ENCODE data around the gene CLIC1. TPM values are rescaled to one million over a fixed set of nuclear protein-coding genes. Genes with fewer than 3 reads are reported as not detected.

Gene CLIC1
- total RNA-seq, 1 experiment from 2014 or later = 210 TPM

- no peak for DNase-seq
- Histone ChIP-seq H3K27me3 (no peaks in the 10 kb centered on the region), H3K27ac (no peak overlapping the region), H3K4me3 (no peak overlapping the region), H3K4me1 (0 out of 2 replicates have a peak, but pooled peaks cover 4% of the 10 kb centered on the region), H3K36me3 (no peaks in the 10 kb centered on the region), H3K9me3 (replicated peaks) (no peaks in the 10 kb centered on the region)
Measured at GRCh38 chr6:31723980-31724691, 12.2 kb downstream of the CLIC1 start.

- H3K4me3 ChIP-seq = no peak within 1 kb of the TSS
- no peak within 1 kb of the TSS for H3K27ac ChIP-seq
- no peaks in the 10 kb centered on the region for H3K9me3 ChIP-seq (replicated peaks)
- H3K36me3 ChIP-seq = no peaks in the 10 kb centered on the region
- H3K27me3 ChIP-seq = no peaks in the 10 kb centered on the region
- H3K4me1 ChIP-seq = no peaks in the 10 kb centered on the region
- peak; percentile 71 to 73 for DNase-seq
Measured at GRCh38 chr6:31723245-31723979, 12.9 kb downstream of the CLIC1 start, which contains the start of gene MPIG6B. Gene MPIG6B (plus strand): TSS chr6:31723373. CDS start chr6:31723384, 11 bp downstream.

- Histone ChIP-seq H3K27ac (no peak overlapping the region), H3K9me3 (replicated peaks) (no peaks in the 10 kb centered on the region), H3K4me3 (no peak overlapping the region), H3K36me3 (no peaks in the 10 kb centered on the region), H3K4me1 (no peaks in the 10 kb centered on the region), H3K27me3 (no peaks in the 10 kb centered on the region)
- DNase-seq = no peak
Measured at GRCh38 chr6:31722173-31722572, 14.2 kb downstream of the CLIC1 start.

DNA sequence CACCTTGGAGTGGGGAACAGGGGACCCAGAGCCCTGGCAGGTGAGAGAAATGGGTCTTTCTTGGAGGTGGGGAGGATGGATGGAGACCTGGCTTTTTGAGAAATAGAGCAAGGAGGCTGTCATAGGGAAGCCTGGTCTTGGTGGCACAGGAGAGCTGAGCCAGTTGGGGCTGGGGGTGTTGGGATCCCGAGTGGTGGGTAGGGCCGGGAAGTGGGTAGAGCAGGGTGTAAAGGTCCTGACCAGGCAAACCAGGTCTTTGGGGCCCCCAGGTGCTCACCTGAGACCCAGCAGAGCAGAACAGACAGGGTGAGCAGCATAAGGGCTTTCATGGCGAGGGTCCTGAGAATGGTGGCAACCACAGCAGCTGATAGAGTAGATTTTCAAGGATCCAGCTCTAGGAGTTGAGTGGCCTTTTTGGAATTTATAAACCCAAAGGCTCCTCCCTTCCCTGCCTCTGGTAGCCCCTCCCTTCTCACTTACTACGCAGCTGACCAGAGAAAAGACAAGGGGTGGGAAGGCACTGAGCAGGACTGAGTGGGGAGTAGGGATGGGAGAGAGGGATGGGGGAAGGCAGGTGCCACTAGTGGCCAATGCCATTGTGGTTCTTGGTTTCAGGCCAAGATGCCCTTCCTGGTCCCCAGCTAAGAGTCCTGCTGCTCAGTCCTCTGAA lies 14.8 kb downstream of the CLIC1 start, which contains the start of gene LY6G6C:
TSS of gene LY6G6C (minus strand) at position 396 of the 670 bp plus-strand sequence. CDS start at position 329, 67 bp downstream.
- no peaks in the 10 kb centered on the region for H3K4me1 ChIP-seq
- no peak for DNase-seq

GRCh38 chr6:31720196-31720770 lies 16.0 kb downstream of the CLIC1 start:
- H3K36me3 ChIP-seq = no peaks in the 10 kb centered on the region
- DNase-seq = no peak

More for the DNA sequence above, 14.8 kb downstream of the CLIC1 start, which contains the start of gene LY6G6C:
- no peak within 1 kb of the TSS for H3K27ac ChIP-seq
- H3K36me3 ChIP-seq = no peaks in the 10 kb centered on the region
- H3K27me3 ChIP-seq = no peaks in the 10 kb centered on the region
- H3K9me3 ChIP-seq (replicated peaks) = no peaks in the 10 kb centered on the region
- H3K4me3 ChIP-seq = no peak within 1 kb of the TSS

DNA sequence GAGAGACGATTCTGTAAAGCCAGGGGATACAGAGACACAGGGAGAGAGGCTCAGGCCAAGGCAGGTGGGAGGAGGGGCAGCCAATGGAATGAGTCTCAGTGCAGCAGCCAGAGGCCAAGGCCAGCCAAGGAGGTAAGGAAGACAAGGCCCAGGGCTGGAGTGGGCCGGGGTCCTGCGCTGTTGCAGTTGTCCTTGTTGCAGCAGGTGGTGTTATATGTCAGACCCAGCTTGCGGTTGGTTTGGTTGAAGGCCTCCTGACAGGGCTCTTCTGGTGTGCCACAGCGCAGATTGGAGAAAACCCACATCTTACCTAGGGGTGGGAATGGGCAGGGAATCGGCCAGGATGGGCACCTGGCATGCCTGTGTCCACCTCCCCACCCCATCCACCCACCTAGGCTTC lies 17.3 kb downstream of the CLIC1 start:
- no peak for DNase-seq
- Histone ChIP-seq H3K36me3 (no peaks in the 10 kb centered on the region), H3K4me1 (no peaks in the 10 kb centered on the region), H3K9me3 (replicated peaks) (no peaks in the 10 kb centered on the region), H3K27ac (no peak overlapping the region), H3K4me3 (no peak overlapping the region), H3K27me3 (peaks cover 6% of the 10 kb centered on the region)

More at GRCh38 chr6:31720196-31720770, 16.0 kb downstream of the CLIC1 start:
- Histone ChIP-seq H3K9me3 (replicated peaks) (no peaks in the 10 kb centered on the region), H3K27me3 (peaks cover 3% of the 10 kb centered on the region), H3K4me1 (no peaks in the 10 kb centered on the region), H3K27ac (no peak overlapping the region), H3K4me3 (no peak overlapping the region)

- H3K4me3 ChIP-seq = no peak overlapping the region
- no peaks in the 10 kb centered on the region for H3K9me3 ChIP-seq (replicated peaks)
- no peak overlapping the region for H3K27ac ChIP-seq
- peaks cover 6% of the 10 kb centered on the region for H3K27me3 ChIP-seq
- DNase-seq = no peak
- H3K36me3 ChIP-seq = no peaks in the 10 kb centered on the region
- H3K4me1 ChIP-seq = no peaks in the 10 kb centered on the region
Measured at GRCh38 chr6:31718265-31718664, 18.1 kb downstream of the CLIC1 start.

- H3K36me3 ChIP-seq = no peaks in the 10 kb centered on the region
- H3K4me1 ChIP-seq = no peaks in the 10 kb centered on the region
- no peak for DNase-seq
- peaks cover 8% of the 10 kb centered on the region for H3K27me3 ChIP-seq
- H3K4me3 ChIP-seq = no peak overlapping the region
- H3K9me3 ChIP-seq (replicated peaks) = no peaks in the 10 kb centered on the region
- no peak overlapping the region for H3K27ac ChIP-seq
Measured at GRCh38 chr6:31717499-31718222, 18.7 kb downstream of the CLIC1 start.

- Histone ChIP-seq H3K9me3 (replicated peaks) (no peaks in the 10 kb centered on the region), H3K27ac (no peak within 1 kb of the TSS), H3K36me3 (no peaks in the 10 kb centered on the region), H3K27me3 (peaks cover 19% of the 10 kb centered on the region), H3K4me3 (no peak within 1 kb of the TSS), H3K4me1 (no peaks in the 10 kb centered on the region)
- no peak for DNase-seq
Measured at GRCh38 chr6:31715022-31715958, 21.0 kb downstream of the CLIC1 start, which contains the start of gene LY6G6D. Gene LY6G6D (plus strand): TSS chr6:31715348. CDS start chr6:31715356, 8 bp downstream.

GRCh38 chr6:31713991-31714684 lies 22.2 kb downstream of the CLIC1 start:
- no peak for DNase-seq
- no peak overlapping the region for H3K27ac ChIP-seq
- no peaks in the 10 kb centered on the region for H3K9me3 ChIP-seq (replicated peaks)
- H3K27me3 ChIP-seq = peaks cover 19% of the 10 kb centered on the region
- no peaks in the 10 kb centered on the region for H3K4me1 ChIP-seq
- H3K36me3 ChIP-seq = no peaks in the 10 kb centered on the region
- no peak overlapping the region for H3K4me3 ChIP-seq

DNA sequence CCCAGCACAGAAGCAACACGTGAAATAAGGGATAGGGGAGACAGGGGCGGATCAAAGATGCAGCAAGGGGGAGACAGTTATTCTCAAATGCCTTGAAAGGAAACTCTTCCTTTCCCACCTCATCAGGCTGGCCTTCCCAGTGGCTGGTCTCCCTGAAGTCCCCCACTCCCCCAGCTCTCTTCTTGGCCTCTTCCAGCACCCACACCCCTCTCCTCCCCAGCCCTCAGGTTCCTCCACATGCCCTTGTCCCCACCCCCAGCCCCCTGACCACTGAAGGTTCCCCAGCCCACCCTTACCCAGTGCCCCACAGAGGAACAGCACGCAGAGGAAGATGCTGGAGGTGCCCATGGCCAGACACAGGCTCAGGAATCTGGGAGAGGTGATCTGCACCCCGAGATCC lies 22.9 kb downstream of the CLIC1 start:
- Histone ChIP-seq H3K27me3 (peaks cover 19% of the 10 kb centered on the region), H3K4me1 (no peaks in the 10 kb centered on the region), H3K36me3 (no peaks in the 10 kb centered on the region), H3K4me3 (no peak overlapping the region), H3K27ac (no peak overlapping the region), H3K9me3 (replicated peaks) (no peaks in the 10 kb centered on the region)
- DNase-seq = no peak

GRCh38 chr6:31712296-31712695 lies 24.0 kb downstream of the CLIC1 start:
- no peak for DNase-seq

DNA sequence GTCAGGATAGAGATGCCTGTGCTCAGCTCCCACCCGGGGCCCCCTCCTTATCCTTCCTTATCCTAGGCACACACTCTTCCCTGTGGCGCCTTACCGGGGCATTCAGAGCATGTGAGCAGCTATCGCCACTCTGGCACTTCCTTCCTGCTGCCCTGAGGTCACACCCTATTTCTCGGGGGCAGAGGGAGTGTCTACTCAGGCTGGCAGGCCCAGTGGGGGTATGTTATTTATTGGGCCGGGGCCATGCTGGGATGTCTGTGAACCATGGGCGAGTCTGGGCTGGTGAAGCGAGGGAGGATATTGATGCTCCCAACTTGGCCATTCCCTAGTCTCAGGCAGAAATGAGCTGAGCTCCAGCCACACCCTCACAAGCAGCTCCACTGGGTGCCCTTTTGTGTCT lies 25.1 kb downstream of the CLIC1 start:
- Histone ChIP-seq H3K27ac (no peak overlapping the region), H3K36me3 (no peaks in the 10 kb centered on the region), H3K4me1 (no peaks in the 10 kb centered on the region), H3K9me3 (replicated peaks) (no peaks in the 10 kb centered on the region), H3K27me3 (peaks cover 19% of the 10 kb centered on the region), H3K4me3 (no peak overlapping the region)
- no peak for DNase-seq

More at GRCh38 chr6:31712296-31712695, 24.0 kb downstream of the CLIC1 start:
- H3K27me3 ChIP-seq = peaks cover 19% of the 10 kb centered on the region
- no peaks in the 10 kb centered on the region for H3K4me1 ChIP-seq
- H3K36me3 ChIP-seq = no peaks in the 10 kb centered on the region
- no peaks in the 10 kb centered on the region for H3K9me3 ChIP-seq (replicated peaks)
- no peak overlapping the region for H3K27ac ChIP-seq
- no peak overlapping the region for H3K4me3 ChIP-seq
